CD14-positive monocyte (primary cell): ENCODE results near the gene TMEM94. TPM values are rescaled to one million over a fixed set of nuclear protein-coding genes. Genes with fewer than 3 reads are reported as not detected.

Experiments used
- DNase-seq, 3 donors: peaks; one replicate each; pipeline ENCODE4 v3.0.0-alpha.2; 2011 to 2022
- H2AFZ ChIP-seq: 2 replicates; pipeline ENCODE4 v1.6.0; 2012; ENCODE audit warnings: mild to moderate bottlenecking, low read depth, low read length, inconsistent platforms; ENCODE audit not compliant: insufficient read depth, poor library complexity, severe bottlenecking
- H3K27ac ChIP-seq, 2 donors: 1 replicate in 1 of 2; 2 replicates in 1 of 2; pipeline ENCODE4 v1.5.1; 2012 to 2013; ENCODE audit warnings: low read length in 2 of 2, control low read depth in 1 of 2, inconsistent platforms in 1 of 2, low read depth in 1 of 2, mild to moderate bottlenecking in 1 of 2
- H3K27me3 ChIP-seq, 2 donors: one replicate each; pipeline versions ENCODE4 v1.6.0 to v1.6.1; 2011 to 2013; ENCODE audit warnings: low read length in 2 of 2; ENCODE audit not compliant: control insufficient read depth in 2 of 2, insufficient read depth in 2 of 2
- H3K36me3 ChIP-seq, 2 donors: replicated peaks in 1 of 2; 1 replicate in 1 of 2; 2 replicates in 1 of 2; pipeline versions ENCODE4 v1.5.1 to v1.6.1; 2012 to 2013; ENCODE audit warnings: low read length in 2 of 2, control low read depth in 1 of 2, inconsistent platforms in 1 of 2, mild to moderate bottlenecking in 1 of 2; ENCODE audit not compliant: insufficient read depth in 2 of 2, control insufficient read depth in 1 of 2
- H3K4me1 ChIP-seq, 2 donors: 1 replicate in 1 of 2; 2 replicates in 1 of 2; pipeline versions ENCODE4 v1.5.1 to v1.6.1; 2012 to 2013; ENCODE audit warnings: low read length in 2 of 2, control low read depth in 1 of 2, inconsistent platforms in 1 of 2, mild to moderate bottlenecking in 1 of 2, moderate library complexity in 1 of 2; ENCODE audit not compliant: insufficient read depth in 2 of 2, control insufficient read depth in 1 of 2
- H3K4me2 ChIP-seq: replicated peaks from 2 replicates; pipeline ENCODE3; 2012; ENCODE audit warnings: low read length, moderate library complexity, mild to moderate bottlenecking; ENCODE audit not compliant: poor library complexity, severe bottlenecking; ENCODE audit errors: extremely low read depth
- H3K4me3 ChIP-seq, 3 experiments: fragments of 200-600 bp in 1 of 3; sonication (generic) in 1 of 3; replicated peaks in 1 of 3; 1 replicate in 2 of 3; 2 replicates in 1 of 3; pipeline ENCODE4 v1.5.1; 2011 to 2013; ENCODE audit warnings: low read length in 3 of 3, mild to moderate bottlenecking in 3 of 3, control low read depth in 2 of 3, low read depth in 2 of 3, inconsistent platforms in 1 of 3, moderate library complexity in 1 of 3
- H3K79me2 ChIP-seq: 2 replicates; pipeline ENCODE4 v1.6.0; 2012; ENCODE audit warnings: mild to moderate bottlenecking, control low read depth, inconsistent platforms, low read length, moderate library complexity; ENCODE audit not compliant: insufficient read depth
- H3K9ac ChIP-seq: 2 replicates; pipeline ENCODE4 v1.6.0; 2017; ENCODE audit warnings: low read length, mild to moderate bottlenecking; ENCODE audit not compliant: insufficient read depth, poor library complexity, severe bottlenecking
- H3K9me3 ChIP-seq, 2 donors: replicated peaks in 1 of 2; 1 replicate in 1 of 2; 2 replicates in 1 of 2; pipeline versions ENCODE4 v1.5.1 to v1.6.1; 2012 to 2013; ENCODE audit warnings: low read length in 2 of 2, control low read depth in 1 of 2; ENCODE audit not compliant: control insufficient read depth in 1 of 2, insufficient read depth in 1 of 2
- H4K20me1 ChIP-seq: 2 replicates; pipeline ENCODE4 v1.6.0; 2012; ENCODE audit warnings: mild to moderate bottlenecking, low read length, control low read depth, moderate library complexity; ENCODE audit not compliant: insufficient read depth
- H3K27ac Mint-ChIP-seq, 7 donors: one replicate each; pipeline ENCODE4 v1.8.0; 2020; ENCODE audit warnings: mild to moderate bottlenecking in 7 of 7, mixed read lengths in 7 of 7, moderate library complexity in 6 of 7, inconsistent platforms in 2 of 7
- H3K27me3 Mint-ChIP-seq, 3 donors: one replicate each; pipeline ENCODE4 v1.8.0; 2021 to 2022; ENCODE audit warnings: low read depth in 3 of 3, mild to moderate bottlenecking in 3 of 3, mixed read lengths in 3 of 3, moderate library complexity in 3 of 3, inconsistent platforms in 1 of 3
- H3K36me3 Mint-ChIP-seq, 2 donors: one replicate each; pipeline ENCODE4 v1.8.0; 2020; ENCODE audit warnings: mixed read lengths in 2 of 2, inconsistent platforms in 1 of 2, mild to moderate bottlenecking in 1 of 2
- H3K4me1 Mint-ChIP-seq: one replicate; pipeline ENCODE4 v1.8.0; 2020; ENCODE audit warnings: mild to moderate bottlenecking, mixed read lengths
- H3K4me3 Mint-ChIP-seq, 2 donors: one replicate each; pipeline ENCODE4 v1.8.0; 2020; ENCODE audit warnings: mild to moderate bottlenecking in 2 of 2, mixed read lengths in 2 of 2, moderate library complexity in 1 of 2
- H3K9me3 Mint-ChIP-seq, 7 donors: one replicate each; pipeline ENCODE4 v1.8.0; 2020 to 2022; ENCODE audit warnings: mixed read lengths in 7 of 7, mild to moderate bottlenecking in 6 of 7, moderate library complexity in 6 of 7, inconsistent platforms in 2 of 7
- WGBS: methylation state at CpG from one replicate; pipeline ENCODE4 v1.1.5; 2013; ENCODE audit warnings: missing lambda C conversion rate; ENCODE audit not compliant: insufficient coverage; 5-methylcytosine and 5-hydroxymethylcytosine counted together
- intact Hi-C, 2 donors: fragments of 100-400 bp; cut with micrococcal nuclease; formaldehyde crosslinking; loops; one replicate each; pipeline versions ENCODE4 v1.15.0 to v1.15.1; 2023
- polyA plus RNA-seq, 3 donors: library from polyadenylated mRNA; depleted of rRNA in 1 of 3; unstranded in 2 of 3; stranded (reverse) in 1 of 3; fragments of 300-500 nt in 2 of 3; fragments of >200 nt in 1 of 3; fragmentation: Illumina TruSeq in 2 of 3; gene quantifications; 1 replicate in 2 of 3; 2 replicates in 1 of 3; pipeline ENCODE4 v1.2.3, GENCODE V29; 2012 to 2021
- TF ChIP-seq, protein P1 (sequence below): fragments of 200-600 bp; IDR thresholded peaks from one replicate; pipeline ENCODE4 v1.8.0; 2022; ENCODE audit warnings: antibody characterized with exemption, mild to moderate bottlenecking

Gene TMEM94
- polyA plus RNA-seq, 3 donors: 7.2 to 129 (median 8.4) TPM

DNA sequence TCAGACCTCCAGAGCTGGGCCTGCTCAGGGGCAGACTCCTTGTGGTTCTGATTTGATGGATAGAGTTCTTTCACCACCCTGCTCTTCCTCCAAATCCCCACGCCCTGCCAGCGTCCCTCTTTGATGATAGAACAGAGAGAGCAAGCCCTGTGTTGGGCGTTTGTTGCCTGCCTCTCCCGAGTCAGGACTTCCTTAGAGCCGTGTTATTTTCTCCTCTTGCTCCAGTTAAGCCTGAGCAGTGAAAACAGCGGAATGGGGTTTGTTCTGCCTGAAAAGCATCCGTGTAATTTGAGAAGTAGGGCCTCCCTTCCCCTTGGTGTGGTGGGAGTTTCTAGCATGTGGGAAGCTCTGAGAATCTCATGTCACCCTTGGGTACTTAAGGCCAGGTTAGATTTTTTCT, 22.1 kb downstream of the TMEM94 start:
- 97% methylated on average over 5 of the region's 7 CpGs for WGBS
- H3K9me3 ChIP-seq: no peaks in the 10 kb centered on the region
- H3K27me3 ChIP-seq: no peaks in the 10 kb centered on the region
- Mint-ChIP-seq H3K9me3 (no peaks in the 10 kb centered on the region), H3K4me1 (peaks cover 31% of the 10 kb centered on the region), H3K36me3 (peaks cover 35 to 65% of the 10 kb centered on the region in 2 donors), H3K4me3 (no peak overlapping the region), H3K27ac (peak overlapping the region in 2 of 7 donors; percentile 12 to 35), H3K27me3 (peaks cover 0 to 5% (median 0%) of the 10 kb centered on the region in 3 donors)
- H3K79me2 ChIP-seq: peaks cover 3% of the 10 kb centered on the region
- peaks cover 19 to 24% of the 10 kb centered on the region in 2 donors for H3K4me1 ChIP-seq
- H2AFZ ChIP-seq: no peak overlapping the region
- no peak overlapping the region for H3K4me3 ChIP-seq
- TF ChIP-seq, protein P1, sequence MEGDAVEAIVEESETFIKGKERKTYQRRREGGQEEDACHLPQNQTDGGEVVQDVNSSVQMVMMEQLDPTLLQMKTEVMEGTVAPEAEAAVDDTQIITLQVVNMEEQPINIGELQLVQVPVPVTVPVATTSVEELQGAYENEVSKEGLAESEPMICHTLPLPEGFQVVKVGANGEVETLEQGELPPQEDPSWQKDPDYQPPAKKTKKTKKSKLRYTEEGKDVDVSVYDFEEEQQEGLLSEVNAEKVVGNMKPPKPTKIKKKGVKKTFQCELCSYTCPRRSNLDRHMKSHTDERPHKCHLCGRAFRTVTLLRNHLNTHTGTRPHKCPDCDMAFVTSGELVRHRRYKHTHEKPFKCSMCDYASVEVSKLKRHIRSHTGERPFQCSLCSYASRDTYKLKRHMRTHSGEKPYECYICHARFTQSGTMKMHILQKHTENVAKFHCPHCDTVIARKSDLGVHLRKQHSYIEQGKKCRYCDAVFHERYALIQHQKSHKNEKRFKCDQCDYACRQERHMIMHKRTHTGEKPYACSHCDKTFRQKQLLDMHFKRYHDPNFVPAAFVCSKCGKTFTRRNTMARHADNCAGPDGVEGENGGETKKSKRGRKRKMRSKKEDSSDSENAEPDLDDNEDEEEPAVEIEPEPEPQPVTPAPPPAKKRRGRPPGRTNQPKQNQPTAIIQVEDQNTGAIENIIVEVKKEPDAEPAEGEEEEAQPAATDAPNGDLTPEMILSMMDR: no peak
- intact Hi-C loops: no loop called here
- no peak overlapping the region for H3K4me2 ChIP-seq
- no peak overlapping the region for H3K9ac ChIP-seq
- DNase-seq: no peak
- peaks cover 5% of the 10 kb centered on the region for H4K20me1 ChIP-seq
- peaks cover 18 to 47% of the 10 kb centered on the region in 2 donors for H3K36me3 ChIP-seq
- H3K27ac ChIP-seq: no peak overlapping the region

DNA sequence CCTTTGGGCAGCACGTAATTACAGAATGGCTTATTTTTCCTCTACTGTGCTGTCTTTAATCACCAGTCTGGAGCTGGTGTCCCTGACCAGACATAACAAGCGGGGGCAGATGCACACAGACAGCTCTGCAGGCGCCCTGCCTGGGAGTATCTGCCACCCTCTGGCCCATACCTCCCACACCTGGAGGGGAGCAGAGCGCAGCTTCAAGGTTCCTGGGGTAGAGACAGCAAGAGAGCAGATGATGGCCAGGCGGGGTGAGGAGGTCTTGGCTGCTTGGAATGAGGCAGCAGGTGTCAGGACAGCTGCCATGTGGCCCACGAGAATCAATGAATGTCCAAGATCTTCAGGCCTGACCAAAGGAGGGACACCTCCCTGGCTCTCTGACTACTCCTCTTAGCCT, 23.8 kb downstream of the TMEM94 start:
- Mint-ChIP-seq H3K36me3 (peaks cover 32 to 55% of the 10 kb centered on the region in 2 donors), H3K9me3 (no peaks in the 10 kb centered on the region), H3K27ac (peak overlapping the region in 1 of 7 donors; percentile 33), H3K27me3 (peaks cover 0 to 9% (median 0%) of the 10 kb centered on the region in 3 donors), H3K4me3 (no peak overlapping the region), H3K4me1 (peaks cover 31% of the 10 kb centered on the region)
- Histone ChIP-seq H3K9me3 (no peaks in the 10 kb centered on the region), H3K27ac (peak overlapping the region in 1 of 2 donors; percentile 36), H4K20me1 (no peaks in the 10 kb centered on the region), H3K4me1 (peaks cover 19 to 24% of the 10 kb centered on the region in 2 donors), H3K79me2 (peaks cover 5% of the 10 kb centered on the region), H3K4me2 (no peak overlapping the region), H3K4me3 (no peak overlapping the region), H3K9ac (peak overlapping the region; percentile 38), H2AFZ (no peak overlapping the region), H3K36me3 (peaks cover 11 to 33% of the 10 kb centered on the region in 2 donors), H3K27me3 (no peaks in the 10 kb centered on the region)
- intact Hi-C loops: no loop called here
- no peak for DNase-seq
- WGBS: 98% methylated on average over 4 of the region's 6 CpGs
- TF ChIP-seq, protein P1: no peak
